A549 (cell line): Measurements from ENCODE around the gene PKP4. TPM values are rescaled to one million over a fixed set of nuclear protein-coding genes. Genes with fewer than 3 reads are reported as not detected.

Experiments used
- ATAC-seq, 2 experiments: fragments of 200-7000 bp in 1 of 2; fragments of >200 bp in 1 of 2; cut with Nextera tagmentation in 1 of 2; cut with Tn5 transposase in 1 of 2; 3 replicates each; pipeline versions ENCODE4 v1.8.0 to v1.9.1; 2018 to 2020; ENCODE audit warnings: mild to moderate bottlenecking in 1 of 2, moderate library complexity in 1 of 2
- CTCF ChIA-PET: fragments of 300-600 bp; sonication (Branson Sonifier 250); formaldehyde crosslinking; extraction: SDS; loops from one replicate; lab custom pipeline; 2021; ENCODE audit warnings: antibody characterized with exemption, inconsistent platforms; lab: Yijun Ruan, JAX
- POLR2A ChIA-PET: fragments of 350-600 bp; formaldehyde crosslinking; extraction: SDS; loops from one replicate; lab custom pipeline; 2021; ENCODE audit warnings: antibody characterized with exemption, inconsistent platforms; lab: Yijun Ruan, JAX
- DNase-seq, 2 experiments: peaks; one replicate each; pipeline versions ENCODE4 v3.0.0 to v3.0.0-alpha.2; 2011 to 2016; ENCODE audit warnings: low read depth in 1 of 2, low spot score in 1 of 2
- FAIRE-seq: peaks from 2 replicates; lab custom pipeline; 2011; peaks lifted over from hg19 to GRCh38; lab: Jason Lieb, UNC
- H3K27ac ChIP-seq, 2 experiments: fragments of >200 bp; sonication (Bioruptor Twin); formaldehyde crosslinking; 3 replicates each; pipeline ENCODE4 v1.5.1; 2016 to 2017
- H3K4me1 ChIP-seq: fragments of >200 bp; sonication (Bioruptor Twin); formaldehyde crosslinking; 3 replicates; pipeline ENCODE4 v1.6.1; 2016
- H3K4me2 ChIP-seq: fragments of >200 bp; sonication (Bioruptor Twin); formaldehyde crosslinking; 3 replicates; pipeline ENCODE4 v1.6.1; 2016
- H3K4me3 ChIP-seq: fragments of >200 bp; sonication (Bioruptor Twin); formaldehyde crosslinking; 3 replicates; pipeline ENCODE4 v1.5.1; 2016
- H3K9me3 ChIP-seq: fragments of >200 bp; sonication (Bioruptor Twin); formaldehyde crosslinking; 3 replicates; pipeline ENCODE4 v1.6.1; 2016
- CEBPB ChIP-seq, 2 experiments: fragments of >200 bp in 1 of 2; sonication (Bioruptor Twin) in 1 of 2; formaldehyde crosslinking in 1 of 2; IDR thresholded peaks; 2 replicates each; pipeline ENCODE4 v1.6.1; 2012 to 2016
- CTCF ChIP-seq: fragments of >200 bp; sonication (Bioruptor Twin); formaldehyde crosslinking; IDR thresholded peaks from 3 replicates; pipeline ENCODE4 v1.5.1; 2016
- FOSB ChIP-seq: fragments of 250-450 bp; sonication (Bioruptor Pico); IDR thresholded peaks from 2 replicates; pipeline ENCODE4 v1.5.0; 2020; ENCODE audit warnings: mild to moderate bottlenecking, moderate library complexity
- FOSL2 ChIP-seq, 2 experiments: fragments of 450-650 bp in 1 of 2; fragments of >200 bp in 1 of 2; sonication (Bioruptor Twin) in 1 of 2; formaldehyde crosslinking; IDR thresholded peaks; 2 replicates each; pipeline versions ENCODE4 v1.5.0 to v1.6.1; 2016 to 2020; ENCODE audit warnings: mild to moderate bottlenecking in 1 of 2, moderate library complexity in 1 of 2
- HES2 ChIP-seq: fragments of >200 bp; sonication (Bioruptor Twin); formaldehyde crosslinking; IDR thresholded peaks from 2 replicates; pipeline ENCODE4 v1.6.1; 2016
- JUNB ChIP-seq: fragments of >200 bp; sonication (Bioruptor Twin); formaldehyde crosslinking; IDR thresholded peaks from 2 replicates; pipeline ENCODE4 v1.6.1; 2016
- MAFK ChIP-seq: fragments of 450-650 bp; IDR thresholded peaks from 2 replicates; pipeline ENCODE4 v1.6.1; 2014; ENCODE audit not compliant: partially characterized antibody
- POLR2AphosphoS2 ChIP-seq: conservative IDR thresholded peaks from 2 replicates; pipeline ENCODE4 v1.6.1; 2012; ENCODE audit warnings: low read length, improper control_type of control experiment, inconsistent platforms
- RFX5 ChIP-seq: fragments of 450-650 bp; IDR thresholded peaks from 2 replicates; pipeline ENCODE4 v1.7.1; 2014; ENCODE audit warnings: antibody characterized with exemption, mild to moderate bottlenecking, moderate library complexity
- SMC3 ChIP-seq: fragments of >200 bp; sonication (Bioruptor Twin); formaldehyde crosslinking; IDR thresholded peaks from 3 replicates; pipeline ENCODE4 v1.6.1; 2018; ENCODE audit warnings: inconsistent platforms
- ZC3H11A ChIP-seq: fragments of 450-650 bp; IDR thresholded peaks from 2 replicates; pipeline ENCODE4 v1.6.1; 2014; ENCODE audit warnings: antibody characterized with exemption, mild to moderate bottlenecking
- ZSCAN20 ChIP-seq: fragments of 250-450 bp; sonication (Bioruptor Pico); IDR thresholded peaks from 2 replicates; pipeline ENCODE4 v1.8.0; 2022; ENCODE audit warnings: mild to moderate bottlenecking, moderate library complexity
- whole genome bisulfite sequencing: methylation state at CpG from one replicate; pipeline ENCODE4 v1.1.6; 2017; ENCODE audit errors: missing lambda C conversion rate; 5-methylcytosine and 5-hydroxymethylcytosine counted together
- polyA plus RNA-seq, 4 experiments: library from polyadenylated mRNA; depleted of rRNA in 3 of 4; stranded (reverse); fragments of >200 nt; fragmentation: RNase III in 1 of 4; extraction: RNeasy Plus Mini Kit Qiagen cat#74134 plus additional on column Dnase treatment in 1 of 4; gene quantifications; 2 replicates in 3 of 4; 3 replicates in 1 of 4; pipeline ENCODE4 v1.2.3, GENCODE V29; 2011 to 2017
- TF ChIP-seq, protein P1 (sequence below): fragments of 450-650 bp; IDR thresholded peaks from 2 replicates; pipeline ENCODE4 v1.6.1; 2014; ENCODE audit warnings: antibody characterized with exemption
- TF ChIP-seq, protein P2 (sequence below): IDR thresholded peaks from 2 replicates; pipeline ENCODE4 v1.6.1; 2012; ENCODE audit warnings: low read depth, borderline replicate concordance
- TF ChIP-seq, protein P3 (sequence below): fragments of 250-450 bp; sonication (Bioruptor Pico); IDR thresholded peaks from 2 replicates; pipeline ENCODE4 v1.5.0; 2021; ENCODE audit warnings: mild to moderate bottlenecking, moderate library complexity, borderline replicate concordance

The PKP4 gene
- polyA plus RNA-seq, 2 of the 4 experiments (the other 2 are of a cell fraction): 27.0 to 56.6 TPM

DNA sequence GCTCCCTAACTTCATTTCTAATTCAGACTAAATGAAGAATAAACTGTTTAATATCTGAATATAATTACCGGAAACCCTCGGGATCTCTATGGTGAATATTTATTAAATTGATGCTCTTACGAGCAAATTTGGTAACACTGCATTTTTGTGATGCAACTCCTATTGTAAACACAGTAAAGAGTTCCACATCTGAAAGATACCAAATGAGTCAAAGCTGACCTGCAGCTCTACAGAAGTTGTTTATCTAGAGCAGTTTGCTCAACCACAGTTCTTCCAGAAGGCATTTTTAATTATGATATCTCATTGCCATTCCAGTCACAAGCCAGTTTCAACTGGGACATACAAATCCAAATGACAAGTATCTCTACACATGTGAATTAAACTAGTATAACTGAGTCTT, 129.7 kb downstream of the PKP4 start:
- no peak for TF ChIP-seq MAFK
- TF ChIP-seq JUNB: peak; percentile 62
- TF ChIP-seq FOSL2 (IDR thresholded peaks at IDR 0.05): no peak
- TF ChIP-seq FOSL2 (CRISPR knock-in tag; IDR thresholded peaks at IDR 0.05): peak; percentile 72
- TF ChIP-seq ZSCAN20 (CRISPR knock-in tag): no peak
- peak; percentile 95 for TF ChIP-seq CEBPB (IDR thresholded peaks at IDR 0.05)
- TF ChIP-seq SMC3: 0 out of 3 replicates have a peak, but pooled peaks have one; percentile 13
- TF ChIP-seq POLR2AphosphoS2: no peak
- peak; percentile 81 for TF ChIP-seq HES2
- ChIA-PET CTCF (no interaction called here), POLR2A (interaction anchor here (1.0 kb wide), 1 partner anchor 129 kb away, joined by 3 read pairs; no protein-coding TSS in a partner anchor)
- H3K27ac ChIP-seq: peak overlapping the region in 1 of 2 experiments; percentile 66; a peak in 2 of 6 replicates
- H3K4me1 ChIP-seq: peaks cover 24% of the 10 kb centered on the region
- DNase-seq (peak in 1 of 2 experiments; percentile 55), ATAC-seq (peak; percentile 77 to 80; a peak in 5 of 6 replicates), FAIRE-seq (no peak)
- WGBS: 13% methylated on average over 3 of the region's 3 CpGs
- no peak overlapping the region for H3K4me3 ChIP-seq
- no peaks in the 10 kb centered on the region for H3K9me3 ChIP-seq
- peak overlapping the region; percentile 43 for H3K4me2 ChIP-seq

DNA sequence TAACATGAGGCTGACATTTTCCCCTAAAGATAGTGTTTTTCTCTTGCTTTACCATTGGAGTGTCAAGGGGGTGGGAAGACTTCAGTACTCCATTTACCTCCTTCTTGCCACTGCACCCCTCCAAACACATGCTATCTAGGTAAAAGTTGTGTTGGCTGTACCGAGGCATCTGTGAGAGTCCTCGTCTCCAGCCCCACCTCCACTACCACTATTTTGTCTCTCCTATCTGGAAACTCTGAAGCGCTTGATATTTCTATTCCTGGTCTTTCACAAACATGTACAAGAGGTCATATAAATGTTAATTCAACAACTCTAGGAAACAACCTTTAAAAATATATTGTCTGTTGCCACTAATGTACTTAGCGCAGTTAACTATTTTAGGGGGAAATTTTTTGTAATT, 132.6 kb downstream of the PKP4 start:
- FAIRE-seq (no peak), ATAC-seq (no peak), DNase-seq (no peak)
- H3K4me2 ChIP-seq: no peak overlapping the region
- POLR2A ChIA-PET: no interaction called here
- H3K9me3 ChIP-seq: no peaks in the 10 kb centered on the region
- H3K4me1 ChIP-seq: peaks cover 24% of the 10 kb centered on the region
- no peak overlapping the region for H3K4me3 ChIP-seq
- no peak overlapping the region for H3K27ac ChIP-seq
- 88% methylated on average over 4 of the region's 4 CpGs for WGBS
- no peak for TF ChIP-seq POLR2AphosphoS2
- CTCF ChIA-PET: no interaction called here

- Histone ChIP-seq H3K27ac (no peak overlapping the region), H3K4me3 (no peak overlapping the region), H3K4me2 (no peak overlapping the region), H3K4me1 (peaks cover 22% of the 10 kb centered on the region), H3K9me3 (no peaks in the 10 kb centered on the region)
- DNase-seq: no peak
- no peak for FAIRE-seq
- ChIA-PET CTCF (no interaction called here), POLR2A (no interaction called here)
- ATAC-seq: peak; percentile 39 to 62; a peak in 3 of 6 replicates
- 95% methylated on average over 3 of the region's 3 CpGs for WGBS
- TF ChIP-seq, protein P1, sequence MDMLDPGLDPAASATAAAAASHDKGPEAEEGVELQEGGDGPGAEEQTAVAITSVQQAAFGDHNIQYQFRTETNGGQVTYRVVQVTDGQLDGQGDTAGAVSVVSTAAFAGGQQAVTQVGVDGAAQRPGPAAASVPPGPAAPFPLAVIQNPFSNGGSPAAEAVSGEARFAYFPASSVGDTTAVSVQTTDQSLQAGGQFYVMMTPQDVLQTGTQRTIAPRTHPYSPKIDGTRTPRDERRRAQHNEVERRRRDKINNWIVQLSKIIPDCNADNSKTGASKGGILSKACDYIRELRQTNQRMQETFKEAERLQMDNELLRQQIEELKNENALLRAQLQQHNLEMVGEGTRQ: no peak
- no peak for TF ChIP-seq ZC3H11A
- TF ChIP-seq, protein P2, sequence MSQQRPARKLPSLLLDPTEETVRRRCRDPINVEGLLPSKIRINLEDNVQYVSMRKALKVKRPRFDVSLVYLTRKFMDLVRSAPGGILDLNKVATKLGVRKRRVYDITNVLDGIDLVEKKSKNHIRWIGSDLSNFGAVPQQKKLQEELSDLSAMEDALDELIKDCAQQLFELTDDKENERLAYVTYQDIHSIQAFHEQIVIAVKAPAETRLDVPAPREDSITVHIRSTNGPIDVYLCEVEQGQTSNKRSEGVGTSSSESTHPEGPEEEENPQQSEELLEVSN: no peak
- TF ChIP-seq CTCF: no peak
- no peak for TF ChIP-seq RFX5
- TF ChIP-seq FOSB (CRISPR knock-in tag): no peak
- no peak for TF ChIP-seq CEBPB (IDR thresholded peaks at IDR 0.05)
- TF ChIP-seq, protein P3, sequence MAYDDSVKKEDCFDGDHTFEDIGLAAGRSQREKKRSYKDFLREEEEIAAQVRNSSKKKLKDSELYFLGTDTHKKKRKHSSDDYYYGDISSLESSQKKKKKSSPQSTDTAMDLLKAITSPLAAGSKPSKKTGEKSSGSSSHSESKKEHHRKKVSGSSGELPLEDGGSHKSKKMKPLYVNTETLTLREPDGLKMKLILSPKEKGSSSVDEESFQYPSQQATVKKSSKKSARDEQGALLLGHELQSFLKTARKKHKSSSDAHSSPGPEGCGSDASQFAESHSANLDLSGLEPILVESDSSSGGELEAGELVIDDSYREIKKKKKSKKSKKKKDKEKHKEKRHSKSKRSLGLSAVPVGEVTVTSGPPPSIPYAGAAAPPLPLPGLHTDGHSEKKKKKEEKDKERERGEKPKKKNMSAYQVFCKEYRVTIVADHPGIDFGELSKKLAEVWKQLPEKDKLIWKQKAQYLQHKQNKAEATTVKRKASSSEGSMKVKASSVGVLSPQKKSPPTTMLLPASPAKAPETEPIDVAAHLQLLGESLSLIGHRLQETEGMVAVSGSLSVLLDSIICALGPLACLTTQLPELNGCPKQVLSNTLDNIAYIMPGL: no peak
- no peak for TF ChIP-seq POLR2AphosphoS2
Measured at GRCh38 chr2:158598862-158599517, 142.2 kb downstream of the PKP4 start.
